Measurements from ENCODE around the gene RNU2-63P. TPM values are rescaled to one million over a fixed set of nuclear protein-coding genes. Genes with fewer than 3 reads are reported as not detected.
"Not testable (repeated sequence)": the region's sequence is repeated elsewhere in the genome, so short reads cannot be mapped to it uniquely, and the experiment has no call there.

The RNU2-63P gene
- total RNA-seq, 2 donors from 2014 or later: 5.2 to 11.5 TPM

GRCh38 chr2:88036182-88036581 lies 19.8 kb upstream of the RNU2-63P start:
- no peak for DNase-seq (ENCODE audit: low spot score)
- intact Hi-C loops (cut with DNase I): no loop called here

- intact Hi-C loops (cut with DNase I): no loop called here
- DNase-seq (ENCODE audit: low spot score): no peak
These were observed 15.8 kb upstream of the RNU2-63P start for GRCh38 chr2:88032070-88032702.

- intact Hi-C loops (cut with DNase I): no loop called here
- no peak for DNase-seq (ENCODE audit: low spot score)
These were observed 12.6 kb upstream of the RNU2-63P start for GRCh38 chr2:88028931-88029330.

- intact Hi-C loops (cut with DNase I): no loop called here
- no peak for DNase-seq (ENCODE audit: low spot score)
These were observed 11.5 kb upstream of the RNU2-63P start for GRCh38 chr2:88027697-88028389.

- no peak for DNase-seq (ENCODE audit: low spot score)
- intact Hi-C loops (cut with DNase I): no loop called here
These were observed 8.2 kb upstream of the RNU2-63P start for GRCh38 chr2:88024509-88024908.

- no peak for DNase-seq (ENCODE audit: low spot score)
- intact Hi-C loops (cut with DNase I): no loop called here
These were observed 6.2 kb upstream of the RNU2-63P start for GRCh38 chr2:88022669-88022921.

- intact Hi-C loops (cut with DNase I): no loop called here
- DNase-seq (ENCODE audit: low spot score): no peak
These were observed 3.6 kb upstream of the RNU2-63P start for GRCh38 chr2:88019985-88020384.

- intact Hi-C loops (cut with DNase I): no loop called here
- DNase-seq (ENCODE audit: low spot score): no peak
These were observed 2.6 kb upstream of the RNU2-63P start for GRCh38 chr2:88018909-88019308.

- intact Hi-C loops (cut with DNase I); DNase-seq (ENCODE audit: low spot score): not testable (repeated sequence)
These were observed 1.9 kb upstream of the RNU2-63P start for GRCh38 chr2:88018077-88018805.

- intact Hi-C loops (cut with DNase I); DNase-seq (ENCODE audit: low spot score): not testable (repeated sequence)
These were observed 1.4 kb upstream of the RNU2-63P start for GRCh38 chr2:88017780-88018038.

GRCh38 chr2:88016960-88017779 lies 823 bp upstream of the RNU2-63P start:
- intact Hi-C loops (cut with DNase I): no loop called here
- no peak for DNase-seq (ENCODE audit: low spot score)

GRCh38 chr2:88011011-88011410 lies 5.3 kb downstream of the RNU2-63P start:
- no peak for DNase-seq (ENCODE audit: low spot score)
- intact Hi-C loops (cut with DNase I): no loop called here

- DNase-seq (ENCODE audit: low spot score): no peak
- intact Hi-C loops (cut with DNase I): no loop called here
These were observed 6.2 kb downstream of the RNU2-63P start for GRCh38 chr2:88010136-88010535.

- intact Hi-C loops (cut with DNase I): no loop called here
- DNase-seq (ENCODE audit: low spot score): no peak
These were observed 9.4 kb downstream of the RNU2-63P start for GRCh38 chr2:88006912-88007439.

- intact Hi-C loops (cut with DNase I): no loop called here
- DNase-seq (ENCODE audit: low spot score): no peak
These were observed 10.6 kb downstream of the RNU2-63P start for GRCh38 chr2:88005776-88006175.

- intact Hi-C loops (cut with DNase I): no loop called here
- no peak for DNase-seq (ENCODE audit: low spot score)
These were observed 13.1 kb downstream of the RNU2-63P start for GRCh38 chr2:88003074-88003755.

- intact Hi-C loops (cut with DNase I): no loop called here
- DNase-seq (ENCODE audit: low spot score): no peak
These were observed 14.0 kb downstream of the RNU2-63P start for GRCh38 chr2:88002359-88002707.

GRCh38 chr2:88000474-88000873 lies 15.9 kb downstream of the RNU2-63P start:
- DNase-seq (ENCODE audit: low spot score); intact Hi-C loops (cut with DNase I): not testable (repeated sequence)

GRCh38 chr2:87996570-87996969 lies 19.8 kb downstream of the RNU2-63P start:
- intact Hi-C loops (cut with DNase I): no loop called here
- no peak for DNase-seq (ENCODE audit: low spot score)

- intact Hi-C loops (cut with DNase I): no loop called here
- DNase-seq (ENCODE audit: low spot score): no peak
These were observed 20.6 kb downstream of the RNU2-63P start for GRCh38 chr2:87995756-87996155.

All from posterior vena cava (tissue), 2 donors.